Stimulated activated CD4-positive, alpha-beta T cell treated with anti-CD3 and anti-CD28 coated beads, Interleukin-1b, Interleukin-23, amount 100 ng/mL, for 1 hour (primary cell): ENCODE measurements around the gene ITIH2.

Source experiments
- DNase-seq, 2 donors: peaks; one replicate each; pipeline ENCODE4 v3.0.0-alpha.2; 2020; ENCODE audit warnings: low read depth in 2 of 2

Gene ITIH2

DNA sequence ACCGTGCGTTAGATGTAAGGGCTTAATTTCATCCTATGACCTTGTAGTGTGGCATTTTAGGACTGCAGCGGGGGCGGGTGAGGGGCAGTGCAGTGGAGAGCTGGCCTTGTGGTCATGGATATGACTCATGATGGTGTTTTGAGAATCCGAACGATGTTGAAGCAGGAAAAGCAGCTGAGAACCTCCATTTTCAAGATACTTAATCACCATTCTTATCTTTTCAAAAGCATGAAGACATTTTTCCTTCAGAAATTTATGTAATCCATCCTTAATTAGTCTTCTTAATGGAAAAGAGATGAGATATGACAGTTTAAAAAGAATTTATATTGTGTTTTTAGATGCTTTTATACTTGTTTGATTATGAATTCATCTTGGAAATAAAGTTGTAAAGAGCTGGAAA lies 94.5 kb downstream of the ITIH2 start:
- no peak for DNase-seq
